OCI-M2 (cell line): Measurements from ENCODE around the gene DNAJC1.

ENCODE experiments used
- DNase-seq: peaks from one replicate; lab custom pipeline; 2025; ENCODE audit not compliant: unreplicated experiment; lab: John Stamatoyannopoulos, UW

Gene DNAJC1

DNA sequence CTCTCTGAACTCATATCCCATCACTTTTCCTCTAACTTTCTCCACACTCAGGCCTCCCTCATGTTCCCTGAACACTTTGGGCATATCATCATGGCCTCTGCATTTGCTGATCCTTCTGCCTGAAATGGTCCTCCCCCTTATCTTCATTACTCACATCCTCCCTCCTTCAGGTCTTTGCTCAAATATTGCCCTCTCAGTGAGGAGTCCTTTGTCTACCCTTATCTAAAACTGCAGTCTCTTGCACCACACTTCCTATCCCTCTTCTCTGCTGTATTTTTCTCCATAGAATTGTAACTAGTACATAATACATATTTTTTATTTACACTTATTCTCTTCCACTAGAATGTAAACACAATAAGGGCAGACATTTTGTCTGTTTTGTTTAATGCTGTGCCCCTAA lies 41.7 kb downstream of the DNAJC1 start:
- peak; percentile 33 for DNase-seq

DNA sequence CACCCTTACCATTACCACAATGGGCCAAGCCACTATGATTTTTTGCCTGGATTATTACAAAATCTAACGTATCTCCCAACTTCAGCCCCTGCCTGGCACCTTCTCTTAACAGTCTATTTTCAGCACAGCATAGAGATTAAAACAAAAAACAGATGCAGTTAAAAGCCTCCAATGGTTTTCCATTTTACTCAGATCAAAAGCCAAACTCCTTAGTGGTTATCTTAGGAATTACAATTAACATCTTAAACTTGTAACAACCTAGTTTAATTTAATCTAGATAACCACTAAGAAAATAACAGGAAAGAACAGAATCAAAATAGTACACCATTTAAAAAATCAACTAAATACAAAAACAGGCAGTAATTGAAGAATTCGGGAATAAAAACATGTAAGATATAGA lies 43.5 kb downstream of the DNAJC1 start:
- no peak for DNase-seq

DNA sequence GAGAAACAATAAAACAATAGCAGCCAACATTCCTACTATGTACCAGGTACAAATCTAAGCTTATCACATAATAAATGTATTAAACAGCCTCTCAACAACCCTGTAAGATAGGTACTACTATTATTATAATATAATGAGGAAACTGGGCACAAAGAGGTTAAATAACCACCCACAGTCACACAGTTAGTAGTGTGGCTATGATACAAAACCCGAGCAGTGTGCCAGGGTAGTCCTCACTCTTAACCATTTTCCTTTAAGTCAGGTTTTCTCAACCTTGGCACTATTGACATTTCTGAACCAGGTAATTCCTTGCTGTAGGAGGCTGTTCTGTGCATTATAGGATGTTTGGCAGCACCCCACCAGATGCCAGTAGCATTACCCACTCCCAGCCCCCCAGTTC lies 48.8 kb downstream of the DNAJC1 start:
- no peak for DNase-seq

DNA sequence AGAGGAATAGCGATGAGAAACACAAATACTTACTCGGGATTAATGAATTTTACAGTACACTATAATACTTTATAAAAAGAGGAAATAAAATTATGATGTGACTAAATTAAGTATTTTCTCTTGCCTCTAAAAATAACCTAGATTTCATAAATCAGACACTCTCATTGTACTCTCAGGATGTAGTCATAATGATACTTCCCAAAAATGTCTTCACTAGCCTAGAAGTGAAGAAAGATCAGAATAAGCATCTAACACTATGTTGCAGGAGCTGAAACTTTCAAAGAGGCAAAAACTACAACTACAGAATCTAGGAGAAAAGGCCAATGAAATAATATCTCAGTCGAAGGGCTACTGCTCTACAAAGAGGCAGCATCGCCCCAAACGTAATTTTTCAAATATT lies 49.4 kb downstream of the DNAJC1 start:
- no peak for DNase-seq

DNA sequence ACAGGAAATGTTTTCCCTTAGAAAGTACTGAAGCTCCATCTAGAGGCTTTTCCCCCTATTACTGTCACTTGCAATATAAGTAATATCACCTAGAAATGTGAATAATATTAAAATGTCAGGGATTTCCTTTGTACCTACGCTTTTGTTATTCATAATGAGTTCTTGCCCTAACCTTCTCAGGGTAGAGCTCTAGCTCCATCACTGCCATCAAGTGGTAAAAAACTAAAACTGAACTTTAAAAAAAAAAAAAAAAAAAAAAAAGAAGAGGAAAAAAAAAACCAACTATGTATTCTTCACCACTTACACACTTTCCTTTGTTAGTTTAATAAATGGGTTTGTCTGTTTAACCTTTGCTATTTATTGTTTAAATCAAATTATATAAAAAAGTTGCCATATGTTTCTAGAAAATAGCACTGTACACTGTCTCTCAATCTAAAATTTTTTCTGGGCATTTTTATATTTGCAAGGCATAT lies 49.9 kb downstream of the DNAJC1 start:
- no peak for DNase-seq

DNA sequence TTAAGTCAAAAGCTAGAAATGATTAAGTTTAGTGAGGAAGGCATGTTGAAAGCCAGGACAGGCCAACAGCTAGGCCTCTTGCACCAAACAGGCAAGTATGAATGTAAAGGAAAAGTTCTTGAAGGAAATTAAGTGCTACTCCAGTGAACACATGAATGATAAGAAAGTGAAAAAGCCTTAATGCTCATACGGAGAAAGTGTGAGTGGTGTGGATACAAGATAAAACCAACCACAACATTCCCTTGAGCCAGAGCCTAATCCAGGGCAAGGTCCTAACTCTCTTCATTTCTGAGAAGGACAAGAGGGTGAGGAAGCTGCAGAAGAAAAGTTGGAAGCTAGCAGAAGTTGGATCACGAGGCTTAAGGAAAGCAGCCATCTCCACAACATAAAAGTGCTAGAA lies 53.0 kb downstream of the DNAJC1 start:
- no peak for DNase-seq

DNA sequence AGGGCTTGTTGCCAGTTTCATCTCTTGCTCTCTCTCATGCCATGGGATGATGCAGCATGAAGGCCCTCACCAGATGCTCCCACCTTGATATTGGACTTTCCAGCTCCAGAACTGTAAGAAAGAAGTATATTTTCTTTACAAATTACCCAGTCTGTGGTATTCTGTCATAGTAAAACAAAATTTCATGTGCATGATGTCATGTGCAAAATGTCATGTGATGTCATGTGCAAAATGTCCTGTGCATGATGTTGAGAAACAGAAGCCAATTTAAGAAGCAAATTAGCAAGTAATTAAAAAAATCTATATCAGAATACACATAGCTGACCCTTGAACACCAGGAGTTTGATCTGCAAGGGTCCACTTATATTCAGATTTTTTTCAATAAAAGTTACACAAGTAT lies 56.6 kb downstream of the DNAJC1 start:
- DNase-seq = no peak

DNA sequence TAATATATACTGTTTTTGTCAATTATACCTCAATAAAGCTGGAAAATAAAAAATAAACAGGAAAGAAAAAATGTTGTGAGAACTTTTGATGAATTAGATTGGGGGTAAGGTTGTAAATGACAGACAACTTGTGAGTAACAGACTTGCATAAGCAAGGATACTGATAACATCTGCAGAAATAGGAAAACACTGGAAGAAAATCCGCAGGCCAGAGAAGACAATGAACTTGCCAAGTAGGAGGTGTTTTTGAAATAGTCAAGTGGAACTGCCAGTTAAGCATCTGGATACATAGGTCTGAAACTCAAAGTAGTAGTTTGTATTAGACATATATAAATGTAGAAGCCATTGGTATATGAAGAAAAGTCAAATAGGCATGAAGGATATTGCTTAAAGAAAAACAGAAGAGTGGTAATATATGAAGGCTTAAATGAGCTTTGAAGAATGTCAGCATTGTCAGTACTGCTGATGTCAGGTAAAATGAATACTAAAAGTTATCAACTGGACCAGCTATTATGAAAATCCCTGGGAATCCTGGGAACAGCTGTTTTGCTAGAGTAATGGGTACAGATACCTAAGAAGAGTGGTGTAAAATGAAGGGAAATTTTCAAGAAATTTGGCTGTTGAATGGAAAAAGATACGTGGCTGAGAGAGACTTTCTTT lies 58.7 kb downstream of the DNAJC1 start:
- no peak for DNase-seq

DNA sequence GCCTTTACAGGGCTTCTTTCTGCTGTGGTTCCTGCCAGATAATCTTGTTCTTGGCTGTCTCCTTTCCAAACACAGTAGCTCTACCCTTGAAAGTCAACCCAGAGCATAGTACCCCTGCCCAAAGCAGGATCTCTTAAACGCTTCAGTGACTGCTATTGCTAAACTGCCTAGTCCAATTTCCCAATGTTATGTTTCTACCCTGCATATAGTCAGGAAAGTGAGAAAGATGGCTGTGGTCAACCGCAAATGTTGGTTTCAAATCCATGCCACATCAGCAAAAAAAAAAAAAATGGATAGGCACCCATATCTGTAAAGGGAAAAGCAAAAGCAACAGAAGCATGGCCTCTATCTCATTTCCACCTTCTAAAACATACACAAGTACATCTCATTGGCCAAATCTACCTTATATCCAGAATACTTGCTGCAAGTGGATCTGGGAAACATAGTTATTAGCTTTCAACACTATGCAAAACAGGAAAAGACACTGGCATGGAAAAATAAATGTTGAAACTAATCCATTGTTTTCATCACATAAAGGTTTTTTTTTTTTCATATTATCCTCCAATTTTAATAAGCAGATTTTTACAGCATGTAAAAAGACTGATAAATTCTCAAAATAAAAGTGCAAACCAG lies 59.8 kb downstream of the DNAJC1 start:
- no peak for DNase-seq

DNA sequence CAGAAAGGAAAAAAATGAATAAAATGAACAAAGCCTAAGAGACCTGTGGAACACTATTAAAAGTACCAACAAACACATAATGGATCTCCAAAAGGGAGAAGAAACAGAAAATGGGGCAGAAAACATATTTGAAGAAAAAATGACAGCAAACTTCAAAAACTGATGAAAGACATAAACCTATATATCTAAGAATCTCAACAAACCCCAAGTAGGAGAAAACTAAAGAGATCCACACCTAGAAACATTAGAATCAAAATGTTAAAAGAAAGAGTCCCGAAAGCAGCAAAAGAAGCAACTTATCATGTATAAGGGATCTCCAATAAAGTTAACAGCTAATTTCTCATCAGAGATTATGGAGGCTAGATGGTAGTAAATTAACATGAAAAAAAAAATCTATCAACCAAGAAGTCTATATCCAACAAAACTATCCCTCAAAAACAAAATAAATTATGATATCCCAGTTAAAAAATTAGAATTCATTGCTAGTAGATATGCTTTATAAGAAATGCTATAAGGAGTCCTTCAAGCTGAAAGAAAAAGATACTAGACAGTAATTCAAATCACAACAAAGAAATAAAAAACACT lies 68.0 kb downstream of the DNAJC1 start:
- no peak for DNase-seq

DNA sequence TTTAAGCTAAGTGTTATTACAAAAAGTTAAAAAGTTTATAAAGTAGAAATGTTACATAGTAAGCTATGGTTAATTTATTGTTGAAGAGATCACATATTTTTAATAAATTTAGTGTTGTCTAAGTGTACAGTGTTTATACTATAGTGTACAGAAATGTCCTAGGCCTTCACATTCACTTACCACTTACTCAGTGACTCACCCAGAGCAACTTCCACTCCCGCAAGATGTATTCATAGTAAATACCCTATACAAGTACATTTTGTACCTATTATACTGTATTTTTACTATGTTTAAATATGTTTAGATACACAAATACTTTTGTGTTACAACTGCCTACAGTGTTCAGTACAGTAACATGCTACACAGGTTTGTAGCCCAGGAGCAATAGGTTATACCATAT lies 69.2 kb downstream of the DNAJC1 start:
- DNase-seq = no peak

DNA sequence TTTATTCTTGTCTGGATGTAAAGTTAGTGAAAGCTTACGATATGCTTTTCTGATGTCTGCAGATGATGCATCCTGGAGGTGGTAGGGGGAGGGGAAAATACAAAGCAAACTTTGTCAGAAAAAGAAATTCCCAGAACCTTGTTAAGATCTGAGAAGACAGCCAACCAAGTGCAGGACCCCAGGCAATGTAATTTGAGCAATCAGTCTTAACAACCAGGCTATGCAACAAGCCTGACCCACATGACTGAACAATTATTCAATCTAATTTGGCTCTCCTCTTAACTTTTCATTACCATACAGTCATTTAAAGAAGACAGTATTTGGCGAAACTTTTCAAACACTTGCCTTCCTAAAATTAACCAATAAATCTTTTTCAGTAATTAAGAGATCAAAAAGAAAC lies 74.5 kb downstream of the DNAJC1 start:
- DNase-seq = no peak

DNA sequence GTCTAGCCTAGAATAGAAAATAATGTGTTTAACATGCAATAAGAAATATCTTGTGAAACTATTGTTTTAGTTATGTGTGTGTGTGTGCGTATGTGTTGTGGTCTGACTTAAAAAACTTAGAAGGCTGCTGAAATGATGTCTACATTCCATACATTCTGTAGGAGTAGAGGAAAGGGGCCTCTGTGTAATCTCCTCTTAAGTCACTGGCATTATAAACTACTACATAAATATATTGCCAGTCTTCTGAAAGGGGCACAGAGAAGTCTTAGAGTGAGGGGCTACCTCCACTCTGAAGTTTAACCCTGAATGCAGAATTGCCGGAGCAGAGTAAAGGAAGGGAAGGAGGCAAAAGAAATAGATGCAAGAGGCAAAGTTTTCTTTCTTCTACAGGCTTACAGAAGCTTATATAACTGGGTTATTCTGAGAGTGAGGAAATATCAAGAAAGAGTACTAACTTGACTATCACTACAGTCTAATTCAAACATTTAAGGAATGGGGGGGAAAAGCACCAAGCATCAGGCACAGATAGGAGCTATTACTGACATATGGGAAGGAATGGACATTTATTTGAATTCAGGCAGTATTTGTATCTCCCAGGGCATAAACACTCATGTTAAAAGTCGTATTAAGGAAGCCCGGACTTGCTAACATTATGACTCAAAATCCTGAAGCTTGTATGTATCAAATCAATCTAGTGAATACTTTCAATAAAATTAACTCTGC lies 75.7 kb downstream of the DNAJC1 start:
- DNase-seq = no peak

DNA sequence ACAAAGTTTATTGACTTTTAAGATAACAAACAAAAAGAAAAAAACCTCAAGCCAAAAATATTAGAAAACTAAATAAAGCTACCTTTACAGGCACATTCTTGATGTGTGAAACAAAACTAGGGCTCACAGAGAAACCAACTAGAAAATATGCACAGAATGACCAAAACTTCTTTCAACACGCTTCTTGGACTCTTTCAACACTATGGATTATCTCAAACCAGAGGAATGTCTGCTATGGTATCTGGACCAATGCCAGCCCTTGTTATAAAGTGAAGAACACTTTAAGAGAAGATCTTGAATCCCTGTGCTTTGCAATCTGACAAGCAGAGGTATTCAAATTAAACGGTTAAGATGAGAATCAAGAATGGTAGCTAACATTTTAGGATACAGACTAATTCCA lies 76.6 kb downstream of the DNAJC1 start:
- DNase-seq = no peak

DNA sequence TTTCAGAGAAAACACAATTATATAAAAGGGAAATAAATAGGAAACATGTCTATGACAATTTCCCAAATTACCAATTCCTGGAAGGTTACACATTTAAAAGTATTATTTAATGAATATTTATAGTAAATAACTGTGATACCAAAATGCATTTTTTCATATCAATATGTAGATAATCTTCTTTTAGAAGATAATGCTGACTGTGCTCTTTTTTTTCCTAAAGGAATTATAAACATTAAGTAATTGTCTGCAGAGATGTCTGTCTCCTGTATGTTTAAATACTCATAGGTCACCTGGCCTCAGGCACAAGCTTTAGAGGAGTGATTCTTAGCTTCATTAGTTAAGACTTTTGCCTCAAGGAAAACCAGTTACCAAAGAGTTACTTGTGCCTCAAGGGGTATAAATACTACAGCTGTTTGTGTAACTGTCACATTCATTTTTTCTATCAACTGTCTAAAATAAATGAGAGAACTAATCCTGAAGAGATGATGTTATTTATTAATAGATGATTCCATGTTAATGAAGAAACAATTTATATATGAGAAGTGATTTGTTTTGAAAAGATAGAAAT lies 77.1 kb downstream of the DNAJC1 start:
- DNase-seq = no peak

DNA sequence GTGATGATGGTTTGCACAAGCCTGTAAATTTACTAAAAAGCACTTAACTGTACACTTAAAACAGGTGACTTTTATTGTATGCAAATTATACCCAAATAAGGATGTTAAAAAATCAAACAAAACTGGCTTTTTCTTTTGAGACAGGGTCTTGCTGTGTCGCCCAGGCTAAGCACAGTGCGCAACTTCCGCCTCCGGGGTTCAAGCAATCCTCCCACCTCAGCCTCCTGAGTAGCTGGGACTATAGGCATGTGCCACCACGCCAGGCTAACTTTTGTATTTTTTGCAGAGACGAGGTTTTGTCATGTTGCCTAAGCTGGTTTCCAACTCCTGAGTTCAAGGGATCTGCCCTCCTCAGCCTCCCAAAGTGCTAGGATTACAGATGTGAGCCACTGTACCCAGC lies 77.7 kb downstream of the DNAJC1 start:
- DNase-seq = no peak

DNA sequence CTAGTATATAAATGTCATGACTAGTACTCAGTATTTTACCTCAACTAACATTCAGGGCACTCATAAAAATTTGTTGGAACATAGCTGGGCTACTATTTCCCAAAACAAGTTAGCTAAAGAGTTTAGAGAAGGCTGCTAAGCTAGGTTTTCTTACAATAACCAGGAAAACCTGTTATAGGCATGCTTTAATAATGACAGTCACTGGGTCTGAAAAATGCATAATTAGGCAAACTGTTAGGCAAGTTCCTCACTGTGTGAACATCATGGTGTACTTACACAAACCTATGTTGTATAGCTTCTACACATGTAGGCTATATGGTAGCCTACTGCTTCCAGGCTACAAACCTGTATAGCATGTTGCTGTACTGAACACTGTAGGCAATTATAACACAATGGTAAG lies 79.0 kb downstream of the DNAJC1 start:
- no peak for DNase-seq

DNA sequence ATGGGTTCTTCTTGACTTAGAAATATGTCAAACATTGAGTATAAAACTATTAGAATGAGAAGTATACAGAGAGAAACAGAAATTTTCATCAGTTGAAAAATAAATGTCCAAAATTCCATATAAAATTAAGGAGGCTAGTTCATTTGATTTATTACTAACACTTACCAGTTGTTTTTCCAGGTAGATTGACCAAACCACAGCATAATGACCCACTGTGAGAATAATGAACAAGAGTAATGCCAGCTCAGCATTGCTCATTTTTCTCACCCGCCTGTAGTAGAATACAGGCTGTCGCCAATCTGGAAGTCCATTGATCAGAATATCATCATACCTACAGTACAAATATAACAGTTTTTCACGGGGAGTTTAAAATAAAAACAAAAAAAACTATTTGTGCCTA lies 82.9 kb downstream of the DNAJC1 start:
- DNase-seq = no peak

DNA sequence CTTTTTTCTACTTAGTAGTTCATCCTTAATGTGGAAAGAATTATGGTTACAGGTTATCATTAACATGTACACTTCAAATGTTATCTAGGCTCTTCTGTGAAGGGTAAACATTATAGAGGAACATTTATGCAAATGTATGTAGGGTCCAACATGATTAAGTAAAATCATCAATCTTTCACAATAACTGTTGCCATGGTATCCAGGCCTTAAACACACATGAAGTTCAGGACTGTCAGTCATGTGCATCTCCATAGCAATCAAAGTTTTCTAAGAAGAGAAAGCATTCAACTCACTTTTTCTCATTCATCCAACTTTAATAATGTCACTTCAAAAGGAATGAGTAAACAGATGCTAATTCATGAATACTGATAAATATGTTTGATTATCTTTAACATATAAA lies 83.6 kb downstream of the DNAJC1 start:
- DNase-seq = no peak

DNA sequence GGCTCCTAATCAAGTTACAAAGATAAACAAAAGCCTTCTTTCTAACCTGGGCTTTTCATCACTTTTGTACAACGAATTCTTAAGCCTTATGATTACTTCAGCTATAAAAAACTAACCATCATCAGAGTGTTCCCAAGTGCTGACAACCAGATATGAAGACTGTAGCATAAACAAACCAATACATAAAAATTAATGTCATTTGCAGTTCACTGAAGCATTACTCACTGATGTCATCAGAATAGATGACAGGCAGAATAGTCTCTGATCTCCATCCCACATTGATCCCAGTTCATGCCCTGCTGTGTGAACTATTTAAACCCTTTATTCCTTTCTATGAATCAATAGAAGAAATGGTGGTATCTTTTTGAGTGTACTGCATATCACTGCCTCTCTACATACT lies 84.4 kb downstream of the DNAJC1 start:
- DNase-seq = no peak

DNA sequence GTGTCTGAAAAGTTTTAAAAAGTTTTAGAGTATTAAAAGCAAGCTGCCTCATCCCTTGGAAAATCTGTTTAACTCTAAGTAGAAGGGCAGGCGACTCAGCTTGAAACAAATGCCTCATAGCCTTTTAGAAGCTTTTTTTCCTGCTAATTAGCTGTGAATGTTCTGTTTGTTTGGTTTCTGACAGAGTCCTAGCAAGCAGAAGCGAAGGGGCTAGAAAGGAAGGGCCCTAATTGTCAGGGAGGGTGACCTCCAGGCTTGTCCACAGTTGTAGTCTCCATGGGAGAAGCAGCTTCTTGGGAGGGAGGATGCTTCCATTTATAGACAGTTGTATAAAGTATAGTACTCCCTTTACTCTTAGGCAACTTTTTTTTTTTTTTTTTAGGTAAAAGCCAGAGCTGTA lies 90.9 kb downstream of the DNAJC1 start:
- DNase-seq = no peak

DNA sequence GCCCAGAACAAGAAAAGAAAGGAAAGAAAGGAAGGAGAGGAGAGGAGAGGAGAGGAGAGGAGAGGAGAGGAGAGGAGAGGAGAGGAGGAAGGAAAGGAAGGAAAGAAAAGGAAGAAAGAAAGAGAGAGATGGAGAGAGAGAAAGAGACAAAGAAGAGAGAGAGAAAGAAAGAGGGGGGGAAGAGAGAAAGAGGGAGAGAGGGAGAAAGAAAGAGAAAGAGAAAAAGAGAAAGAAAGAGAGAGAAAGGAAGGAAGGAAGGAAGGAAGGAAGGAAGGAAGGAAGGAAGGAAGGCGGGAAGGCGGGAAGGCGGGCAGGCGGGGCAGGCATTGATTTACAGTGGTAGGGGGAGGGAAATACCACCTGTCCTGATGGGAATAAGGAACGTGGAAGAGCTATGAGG lies 92.7 kb downstream of the DNAJC1 start:
- no peak for DNase-seq
